Posterior vena cava (tissue), 2 donors: ENCODE measurements around the gene ARHGEF11. TPM values are rescaled to one million over a fixed set of nuclear protein-coding genes. Genes with fewer than 3 reads are reported as not detected.

Source experiments
- DNase-seq: peaks from one replicate; pipeline ENCODE4 v3.0.0-alpha.2; 2020; ENCODE audit warnings: low spot score
- intact Hi-C, 2 donors: fragments of 100-400 bp; cut with DNase I; formaldehyde crosslinking; loops; one replicate each; pipeline versions ENCODE4 v1.14.1 to v1.14.2; 2022 to 2023
- total RNA-seq, 2 donors: library from RNA; stranded (reverse); fragmentation: NEBNext Ultra II Directional; extraction: Animal tissue kit (Norgen Biotek cat#: 25700); gene quantifications; one replicate each; pipeline ENCODE4 v1.2.1, GENCODE V29; 2021
- donor health status: DM: yes; HTN: yes; CAD: no.
- donor health status: DM: yes; HTN: yes; CAD: no.

The ARHGEF11 gene
- total RNA-seq, 2 donors from 2014 or later: 28.8 to 32.2 TPM

DNA sequence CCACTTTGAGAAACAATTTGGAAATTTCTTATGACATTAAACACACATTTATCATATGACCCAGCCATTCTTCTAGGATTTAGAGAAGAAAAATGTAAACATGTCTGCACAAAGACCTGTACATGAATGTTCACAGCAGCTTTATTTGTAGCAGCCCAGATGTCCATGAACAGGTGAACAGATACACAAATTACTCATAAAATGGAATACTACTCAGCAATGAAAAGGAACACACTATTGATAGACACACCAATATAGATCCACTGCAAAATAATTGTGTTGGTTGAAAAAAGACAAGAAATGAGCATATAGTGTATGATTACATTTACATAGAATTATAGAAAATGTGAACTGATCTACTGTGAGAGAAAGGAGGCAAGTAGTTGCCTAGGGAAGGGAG is 26.1 kb downstream of the ARHGEF11 start:
- DNase-seq: no peak
- intact Hi-C loops: no loop called here

DNA sequence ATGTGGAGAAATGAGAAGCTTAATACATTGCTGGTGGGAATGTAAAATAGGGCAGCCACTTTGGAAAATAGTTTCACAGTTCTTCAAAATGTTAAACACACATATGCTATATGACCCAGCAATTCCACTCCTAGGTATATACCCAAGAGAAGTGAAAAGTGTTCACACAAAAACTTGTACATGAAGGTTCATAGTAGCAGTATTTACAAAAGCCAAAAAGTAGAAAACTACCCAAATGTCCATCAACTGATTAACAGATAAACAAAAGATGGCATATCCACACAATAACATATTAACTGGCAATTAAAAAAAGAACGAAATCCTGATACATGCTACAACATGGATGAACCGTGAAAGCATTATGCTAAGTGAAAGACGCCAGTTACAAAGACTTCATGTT is 33.7 kb downstream of the ARHGEF11 start:
- intact Hi-C loops: no loop called here
- DNase-seq: no peak

DNA sequence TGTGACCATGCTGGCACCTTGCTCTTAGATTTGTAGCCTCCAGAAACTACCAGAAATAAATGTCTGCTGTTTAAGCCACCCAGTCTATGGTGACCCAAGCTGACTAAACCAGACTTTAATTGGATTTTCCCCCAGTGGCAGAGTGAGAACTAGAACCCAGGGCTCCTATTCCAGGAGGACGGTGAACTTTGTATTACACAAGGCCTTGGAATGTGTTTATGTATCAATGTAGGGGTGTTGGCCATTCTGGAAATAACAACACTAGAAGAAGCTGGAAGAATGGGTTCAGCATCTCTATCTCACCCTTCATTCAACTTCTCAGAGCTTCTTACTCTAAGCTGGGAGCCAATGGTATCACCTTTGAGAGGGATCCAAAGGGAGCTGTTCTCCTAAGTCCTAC is 37.0 kb downstream of the ARHGEF11 start:
- no peak for DNase-seq
- intact Hi-C loops: no loop called here

DNA sequence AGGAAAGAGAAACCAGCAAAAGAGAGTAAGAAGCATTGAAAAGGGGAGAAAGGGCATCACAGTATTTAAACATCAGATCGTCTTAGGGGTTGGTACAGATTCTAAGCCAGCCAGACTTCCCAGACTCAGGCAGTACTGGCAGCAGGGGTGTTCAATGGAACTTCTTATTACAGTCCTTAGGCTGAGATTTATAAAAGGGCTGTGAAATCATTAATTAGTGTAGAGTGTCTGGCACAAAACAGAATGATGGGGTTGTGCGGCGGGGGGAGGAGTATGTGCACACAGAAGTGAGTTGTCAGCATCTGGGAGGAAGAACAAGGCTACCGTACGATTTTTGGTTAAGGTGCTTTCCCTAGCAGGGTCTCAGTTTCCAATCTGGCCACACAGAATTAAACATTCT is 38.2 kb downstream of the ARHGEF11 start:
- intact Hi-C loops: no loop called here
- DNase-seq: no peak

DNA sequence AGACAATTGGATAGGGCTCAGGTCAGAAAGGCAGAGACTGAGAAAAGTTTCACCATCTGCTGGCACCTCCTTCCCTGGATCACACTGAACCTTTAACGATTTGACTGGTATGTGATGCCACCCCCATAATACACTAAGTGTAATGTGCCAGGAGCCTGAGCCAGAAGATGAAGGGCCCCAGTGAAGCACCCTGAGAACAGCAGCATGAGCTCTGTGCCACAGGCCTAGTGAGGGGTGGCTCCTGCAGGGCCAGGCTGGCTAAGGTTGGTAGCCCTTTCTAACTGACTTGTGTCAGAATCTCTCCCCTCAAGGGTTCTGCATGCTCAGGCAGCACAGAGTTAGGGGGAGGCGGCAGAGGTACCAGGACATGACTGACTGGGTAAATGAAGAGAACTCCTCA is 38.9 kb downstream of the ARHGEF11 start:
- DNase-seq: no peak
- intact Hi-C loops: no loop called here

DNA sequence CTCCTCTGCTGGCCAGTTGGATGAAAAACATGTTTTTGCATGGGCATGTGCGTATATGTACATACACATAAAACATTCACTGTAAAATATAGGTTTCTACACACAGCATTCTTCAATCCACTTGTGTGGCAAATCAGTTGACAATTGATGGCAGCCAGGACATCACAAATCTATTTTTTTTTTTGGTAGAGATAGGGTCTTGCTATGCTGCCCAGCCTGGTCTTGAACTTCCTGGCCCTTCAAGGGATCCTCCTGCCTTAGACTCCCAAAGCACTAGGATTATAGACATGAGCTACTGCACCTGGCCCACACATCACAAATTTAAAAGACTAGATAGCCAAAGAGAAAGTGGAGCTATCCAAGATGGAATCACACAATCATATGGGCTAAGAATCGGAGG is 39.6 kb downstream of the ARHGEF11 start:
- intact Hi-C loops: no loop called here
- DNase-seq: no peak

DNA sequence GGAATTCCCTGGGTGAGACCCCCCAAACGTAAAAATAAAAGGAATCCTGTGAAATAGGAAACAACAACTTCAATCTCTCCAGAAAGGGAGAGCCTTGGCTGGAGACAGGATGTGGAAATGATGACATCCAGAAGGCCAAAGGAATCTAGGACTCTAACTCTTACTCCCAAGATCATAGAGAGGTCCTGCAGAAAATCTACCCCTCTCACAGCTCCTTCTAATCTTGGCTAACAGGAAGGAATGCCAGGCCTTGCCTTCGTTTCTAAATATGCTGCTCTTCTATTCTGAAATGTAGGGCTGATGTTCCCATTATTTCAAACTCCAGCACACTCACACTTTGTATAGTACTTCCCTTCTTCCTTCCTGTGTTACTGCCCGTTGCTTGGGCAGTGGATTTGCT is 40.7 kb downstream of the ARHGEF11 start:
- DNase-seq: no peak
- intact Hi-C loops: no loop called here

DNA sequence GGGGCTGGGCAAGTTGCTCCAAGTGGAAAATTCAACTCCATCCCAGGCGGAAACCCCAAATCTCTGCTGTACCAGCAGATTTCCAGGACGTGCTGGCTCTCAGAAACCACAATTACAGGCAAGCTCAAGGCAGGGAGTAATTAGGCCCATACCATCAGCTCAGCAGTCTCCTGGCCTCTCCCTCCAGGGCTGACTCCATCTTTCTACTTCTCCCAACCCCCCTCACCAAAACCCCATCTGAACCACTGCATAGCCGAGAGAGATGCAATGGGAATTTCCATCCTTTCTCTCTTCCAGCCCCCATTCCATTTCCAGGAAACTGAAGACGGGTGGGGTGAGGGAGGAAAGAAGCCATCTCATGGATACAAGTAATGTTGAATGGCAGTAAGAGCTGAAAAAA is 41.2 kb downstream of the ARHGEF11 start:
- intact Hi-C loops: no loop called here
- no peak for DNase-seq

DNA sequence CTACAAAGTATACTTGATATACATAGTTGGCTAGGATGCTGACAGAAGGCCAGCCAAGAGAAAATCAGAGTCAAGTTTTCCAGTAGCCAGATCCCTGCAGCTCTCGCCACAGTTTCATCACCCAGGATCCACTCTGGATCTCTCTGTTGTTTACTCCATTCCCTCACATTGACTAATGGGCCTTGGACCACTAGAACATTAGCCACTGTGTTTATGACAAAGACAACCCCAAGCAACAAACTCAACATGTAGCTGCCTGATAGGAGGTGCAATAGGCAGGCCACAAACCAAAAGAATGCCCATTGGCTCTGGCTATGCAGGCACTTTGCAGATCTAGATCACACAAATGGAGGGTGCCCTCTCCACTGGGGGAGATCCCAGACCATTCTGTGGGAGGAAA is 44.2 kb downstream of the ARHGEF11 start:
- no peak for DNase-seq
- intact Hi-C loops: no loop called here

DNA sequence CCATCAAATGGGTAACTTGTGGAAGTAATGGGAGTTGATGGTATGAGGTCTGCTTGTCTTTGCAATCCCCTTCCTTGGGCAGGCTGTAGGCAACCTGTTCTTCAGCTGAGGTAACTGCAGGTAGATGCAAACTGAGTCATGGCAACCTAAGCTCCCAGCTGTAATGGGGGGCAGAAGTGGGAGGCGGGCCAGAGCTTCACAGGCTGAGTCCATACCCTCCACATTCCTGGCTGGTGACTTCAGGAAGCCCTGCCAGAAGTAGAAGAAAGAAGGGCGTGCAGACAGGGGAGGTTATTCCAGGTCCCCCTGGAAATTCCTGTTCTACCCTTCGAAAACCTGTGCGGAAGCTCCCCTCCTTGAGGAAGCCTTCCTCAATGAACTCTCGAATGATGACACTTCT is 44.9 kb downstream of the ARHGEF11 start:
- DNase-seq: no peak
- intact Hi-C loops: no loop called here

DNA sequence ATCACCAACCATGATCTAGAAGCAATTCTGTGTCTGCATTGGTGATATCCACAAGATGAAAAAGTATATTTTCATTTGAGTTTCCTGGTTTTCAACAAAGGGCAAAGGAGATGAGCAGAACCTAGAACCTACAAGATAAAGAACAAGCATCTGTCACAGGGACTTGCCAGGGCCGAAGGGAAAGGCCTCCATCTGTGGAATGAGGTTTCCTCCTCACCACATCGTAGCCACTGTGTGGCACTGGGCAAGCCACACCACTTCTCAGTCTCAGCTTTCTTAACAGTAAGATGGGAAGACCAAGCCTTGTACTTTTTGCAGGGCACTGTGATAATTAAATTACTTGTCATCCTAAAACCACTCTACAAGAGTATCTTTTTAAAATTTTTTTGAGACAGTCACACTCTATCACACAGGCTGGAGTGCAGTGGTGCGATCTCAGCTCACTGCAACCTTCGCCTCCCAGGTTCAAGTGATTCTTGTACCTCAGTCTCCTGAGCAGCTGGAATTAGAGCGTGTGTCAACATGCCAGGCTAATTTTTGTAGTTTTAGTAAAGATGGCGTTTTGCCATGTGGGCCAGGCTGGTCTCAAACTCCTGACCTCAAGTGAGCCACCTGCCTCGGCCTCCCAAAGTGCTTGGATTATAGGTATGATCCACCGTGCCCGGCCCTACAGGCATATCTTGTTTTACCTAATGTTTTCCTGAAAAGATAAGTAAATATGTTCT is 45.8 kb downstream of the ARHGEF11 start:
- intact Hi-C loops: no loop called here
- DNase-seq: no peak

DNA sequence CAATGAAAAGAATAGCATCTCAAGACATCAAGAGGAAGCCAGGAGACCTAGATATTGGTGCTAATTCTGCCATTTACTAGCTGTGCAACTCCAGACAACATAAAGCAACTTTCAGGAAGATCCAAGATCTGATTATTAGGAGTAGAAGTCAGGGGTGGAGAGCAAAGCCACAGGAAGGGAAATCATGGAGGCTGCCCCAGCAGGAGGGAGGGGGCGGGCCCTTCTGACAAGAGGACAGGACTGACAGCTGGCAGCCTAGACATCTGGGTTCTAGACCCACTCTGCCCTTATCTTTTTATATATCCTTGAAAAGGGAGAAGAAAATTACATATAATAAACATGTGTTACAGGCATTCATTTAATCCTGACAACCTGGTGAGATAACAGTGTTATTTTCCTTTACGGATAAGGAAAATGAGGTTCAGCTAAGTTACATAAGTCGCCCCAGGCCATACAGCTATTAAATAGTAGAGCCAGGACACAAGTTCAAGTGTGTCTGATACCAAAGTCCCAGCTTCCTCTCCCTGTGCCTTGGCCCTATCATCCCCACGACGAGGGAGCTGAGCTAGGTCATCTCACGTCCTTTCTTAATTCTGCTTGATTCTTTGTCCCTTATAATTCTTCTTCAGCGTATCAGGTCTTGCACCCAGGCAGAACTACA is 46.6 kb downstream of the ARHGEF11 start:
- intact Hi-C loops: no loop called here
- DNase-seq: no peak

DNA sequence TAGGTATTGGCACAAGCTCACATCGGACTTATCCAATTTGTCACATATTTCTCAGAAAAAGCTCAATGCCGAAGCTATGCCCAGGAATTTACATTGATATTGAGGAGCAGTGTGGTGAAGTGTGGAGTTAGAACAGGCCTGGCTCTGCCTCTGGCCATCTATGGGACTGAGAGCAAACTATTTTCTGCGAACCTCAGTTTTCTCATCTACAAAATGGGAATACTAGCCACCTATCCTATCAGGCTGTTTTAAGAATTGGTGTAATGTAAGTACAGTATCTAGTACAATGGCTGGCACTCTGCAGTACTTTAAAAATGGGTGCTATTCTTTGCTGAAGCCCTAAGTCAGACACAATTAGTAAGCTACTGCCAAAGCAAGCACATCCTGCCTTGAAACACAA is 47.2 kb downstream of the ARHGEF11 start:
- intact Hi-C loops: no loop called here
- DNase-seq: no peak

DNA sequence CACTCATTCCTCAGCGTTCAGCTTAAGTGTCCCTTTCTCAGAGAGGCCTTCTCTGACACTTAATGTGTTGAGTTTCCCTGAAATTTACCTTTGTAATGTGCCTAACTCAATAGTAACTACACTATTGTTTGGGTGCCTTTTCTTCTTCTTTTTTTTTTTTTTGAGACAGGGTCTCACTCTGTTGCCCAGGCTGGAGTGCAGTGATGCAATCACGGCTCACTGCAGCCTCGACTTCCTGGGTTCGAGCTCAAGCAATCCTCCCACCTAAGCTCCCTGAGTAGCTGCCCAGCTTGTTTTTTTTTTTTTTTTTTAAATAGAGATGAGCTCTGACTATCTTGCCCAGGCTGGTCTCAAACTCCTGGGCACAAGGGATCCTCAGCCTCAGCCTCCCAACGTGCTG is 50.1 kb downstream of the ARHGEF11 start:
- intact Hi-C loops: no loop called here
- DNase-seq: no peak

DNA sequence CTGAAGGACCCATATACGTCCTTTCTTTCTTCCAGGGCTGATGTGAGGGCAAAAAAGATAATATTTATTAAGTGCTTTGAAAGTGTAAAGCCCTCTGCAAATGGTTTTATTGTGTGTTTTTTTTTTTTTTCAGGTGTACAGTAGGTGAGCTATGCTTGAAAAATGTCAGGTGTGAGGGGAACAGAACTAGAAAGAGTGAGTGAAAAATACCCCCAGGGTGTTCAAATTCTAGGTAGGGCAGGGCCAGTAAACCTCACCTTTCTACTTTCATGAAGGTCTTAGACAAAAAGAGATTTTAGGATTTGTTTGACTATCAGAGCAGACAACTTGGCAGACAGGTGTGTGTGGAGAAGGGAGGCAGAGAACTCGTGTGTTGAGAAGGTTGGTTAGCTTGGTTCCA is 51.3 kb downstream of the ARHGEF11 start:
- no peak for DNase-seq
- intact Hi-C loops: no loop called here

DNA sequence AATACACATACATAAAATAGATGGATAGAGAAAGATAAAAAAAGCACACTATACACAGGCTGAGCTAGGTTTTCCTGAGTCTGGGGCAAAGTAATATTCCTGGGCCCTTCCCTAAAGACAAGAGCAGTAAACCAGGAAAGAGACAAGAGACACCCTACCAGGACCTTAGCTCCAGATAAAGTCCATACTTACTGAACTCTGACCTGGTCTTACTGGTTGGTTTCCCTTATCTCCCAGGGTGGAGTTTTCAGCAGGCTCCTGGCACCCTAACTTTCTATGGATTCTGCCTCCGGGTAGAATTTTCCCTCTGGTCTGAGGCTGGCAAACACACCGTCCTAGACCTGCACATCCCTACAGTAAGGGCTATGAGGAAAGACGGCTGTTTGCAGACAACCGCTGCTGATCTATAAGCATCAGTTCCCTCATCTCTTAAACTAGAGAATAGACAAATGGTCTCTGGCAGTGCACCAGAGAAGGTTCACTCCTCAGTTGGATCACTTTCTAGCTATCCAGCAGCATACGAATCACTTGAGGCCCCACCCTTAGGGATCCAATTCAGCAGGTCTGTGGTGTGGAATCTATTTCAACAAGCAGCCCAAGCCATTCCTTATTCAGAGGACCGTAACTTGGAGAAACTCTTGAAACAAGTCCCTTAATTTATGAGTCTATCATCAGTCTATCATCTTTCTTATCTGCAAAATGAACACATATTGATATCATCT is 52.0 kb downstream of the ARHGEF11 start:
- intact Hi-C loops: no loop called here

DNA sequence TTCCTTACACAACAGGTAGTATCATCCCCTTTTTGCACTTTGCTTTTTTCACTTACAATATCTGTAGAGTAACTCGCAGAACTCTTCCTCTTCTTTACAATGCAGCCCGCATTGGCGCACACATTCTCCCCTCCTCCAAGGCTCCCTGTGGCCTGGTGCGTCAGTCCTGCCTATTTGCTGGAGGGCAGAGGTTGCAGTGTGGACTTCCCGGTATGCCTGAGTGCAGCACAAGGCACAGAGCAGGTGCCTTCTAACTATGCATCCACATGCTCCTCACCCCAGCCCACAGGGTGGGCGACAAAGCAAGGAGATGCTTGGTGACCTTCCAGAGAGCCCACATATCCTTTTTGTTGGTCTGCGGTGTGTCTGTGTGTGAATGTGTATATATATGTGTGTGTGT is 53.3 kb downstream of the ARHGEF11 start:
- DNase-seq: no peak
- intact Hi-C loops: no loop called here

More for the DNA sequence above, 52.0 kb downstream of the ARHGEF11 start:
- no peak for DNase-seq

DNA sequence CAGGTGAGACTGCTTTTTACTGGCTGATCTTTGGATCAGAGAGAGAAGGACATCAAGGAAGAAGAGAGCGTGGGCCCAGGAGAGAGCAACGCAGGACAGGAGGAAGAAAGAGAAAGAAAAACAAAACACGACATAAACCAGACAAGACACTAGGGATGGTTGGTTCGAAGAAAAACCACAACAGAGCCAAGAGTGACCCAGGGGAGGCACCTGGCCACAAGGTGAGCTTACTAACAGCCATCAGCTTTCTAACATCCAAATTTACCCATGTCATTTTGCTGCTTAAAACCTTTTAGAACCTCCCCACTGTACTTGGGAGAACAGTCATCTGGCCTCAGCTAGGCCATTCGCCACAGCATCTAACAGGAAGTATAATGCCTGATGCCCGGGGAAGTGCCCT is 57.8 kb downstream of the ARHGEF11 start:
- intact Hi-C loops: no loop called here
- no peak for DNase-seq

DNA sequence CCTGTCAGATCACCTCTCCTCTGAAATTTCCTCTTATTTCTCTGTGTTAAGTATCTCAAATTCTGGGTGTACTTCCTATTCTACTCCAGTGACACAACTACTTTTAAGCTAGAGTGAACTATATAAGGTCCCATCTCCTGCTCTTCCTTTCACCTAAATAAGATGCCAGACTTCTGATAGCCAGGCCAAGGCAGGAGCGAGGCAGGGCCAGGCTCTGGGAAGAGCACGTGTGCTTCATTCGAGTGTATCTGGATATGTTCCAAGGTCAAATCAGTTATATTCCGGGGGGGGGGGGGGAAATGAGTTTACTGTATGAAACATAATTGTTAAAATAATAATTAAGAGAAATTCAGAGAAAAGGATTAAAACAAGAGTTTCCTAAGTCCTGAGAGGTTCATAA is 65.0 kb downstream of the ARHGEF11 start:
- intact Hi-C loops: no loop called here

DNA sequence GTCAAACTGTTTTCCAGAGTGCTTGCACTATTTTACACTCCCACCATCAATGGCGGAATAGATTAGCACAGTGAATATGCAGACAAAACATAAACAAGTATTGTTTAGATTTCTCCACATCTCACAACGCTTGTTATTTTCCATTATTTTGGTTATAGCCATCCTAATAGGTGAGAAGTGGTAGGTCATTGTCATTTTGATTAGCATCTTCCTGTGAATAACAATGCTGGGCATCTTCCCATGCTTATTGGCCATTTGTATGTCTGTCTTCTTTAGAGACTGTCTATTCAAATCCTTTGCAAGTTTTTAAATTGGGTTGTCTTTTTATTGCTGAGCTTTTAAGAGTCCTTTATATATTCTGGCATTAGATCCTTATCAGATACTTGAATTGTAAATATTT is 70.5 kb downstream of the ARHGEF11 start:
- intact Hi-C loops: no loop called here
- DNase-seq: no peak

More for the DNA sequence above, 65.0 kb downstream of the ARHGEF11 start:
- DNase-seq: no peak

DNA sequence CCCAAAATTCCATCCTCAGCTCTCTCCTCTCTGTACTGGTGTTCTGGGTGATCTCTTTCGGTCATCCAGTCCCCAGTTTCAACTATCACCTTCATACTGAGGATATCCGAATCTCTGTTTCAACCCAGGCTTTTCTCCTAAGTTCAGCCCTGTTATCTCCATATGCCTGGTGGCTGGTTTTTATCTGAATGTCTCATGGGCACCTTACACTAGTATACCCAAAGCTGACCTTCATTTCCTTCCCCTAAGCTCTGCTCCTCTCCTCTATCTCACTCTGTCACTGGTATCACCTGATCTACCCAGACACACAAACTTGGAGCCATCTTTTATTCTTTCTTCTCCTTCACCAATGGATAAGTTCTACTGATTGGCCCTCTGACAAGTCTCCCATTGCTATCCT is 72.1 kb downstream of the ARHGEF11 start:
- intact Hi-C loops: no loop called here
- DNase-seq: no peak
